Activated T-helper 2 cell treated with anti-CD3 and anti-CD28 coated beads, Interferon-gamma antibody, Interleukin-2, Interleukin-4, amounts not matched to agents 10 μg/mL and 5 μg/mL and 100 μg/mL, durations not matched to agents 14 hours and 24 hours and 36 hours (primary cell): ENCODE data around the gene SORCS2. TPM values are rescaled to one million over a fixed set of nuclear protein-coding genes. Genes with fewer than 3 reads are reported as not detected.

Source experiments
- DNase-seq: peaks from one replicate; pipeline ENCODE4 v3.0.0; 2021; ENCODE audit warnings: low spot score
- H3K27ac Mint-ChIP-seq: one replicate; pipeline ENCODE4 v1.8.0; 2021; ENCODE audit warnings: mixed read lengths
- H3K27me3 Mint-ChIP-seq: one replicate; pipeline ENCODE4 v1.8.0; 2021; ENCODE audit warnings: low read depth, mixed read lengths
- H3K36me3 Mint-ChIP-seq: one replicate; pipeline ENCODE4 v1.8.0; 2021; ENCODE audit warnings: low read depth, mixed read lengths
- H3K4me1 Mint-ChIP-seq: one replicate; pipeline ENCODE4 v1.8.0; 2021; ENCODE audit warnings: low read depth, mixed read lengths
- H3K4me3 Mint-ChIP-seq: one replicate; pipeline ENCODE4 v1.8.0; 2021; ENCODE audit warnings: low read depth, mild to moderate bottlenecking, moderate library complexity, mixed read lengths
- H3K9me3 Mint-ChIP-seq: one replicate; pipeline ENCODE4 v1.8.0; 2021; ENCODE audit warnings: mixed read lengths
- intact Hi-C: fragments of 100-400 bp; cut with micrococcal nuclease; formaldehyde crosslinking; loops from one replicate; pipeline ENCODE4 v1.15.1; 2023
- total RNA-seq: library from RNA; stranded (reverse); gene quantifications from 2 replicates; pipeline ENCODE4 v1.2.3, GENCODE V29; 2022

The SORCS2 gene
- total RNA-seq, 1 donor from 2014 or later, result 0.02 TPM

GRCh38 chr4:7638984-7639789 is 446.8 kb downstream of the SORCS2 start:
- DNase-seq, result no peak
- H3K9me3 Mint-ChIP-seq, result peaks cover 3% of the 10 kb centered on the region
- no peaks in the 10 kb centered on the region for H3K4me1 Mint-ChIP-seq
- H3K36me3 Mint-ChIP-seq, result no peaks in the 10 kb centered on the region
- H3K4me3 Mint-ChIP-seq, result no peak overlapping the region
- H3K27me3 Mint-ChIP-seq, result peaks cover 2% of the 10 kb centered on the region
- intact Hi-C loops, result no loop called here
- no peak overlapping the region for H3K27ac Mint-ChIP-seq

DNA sequence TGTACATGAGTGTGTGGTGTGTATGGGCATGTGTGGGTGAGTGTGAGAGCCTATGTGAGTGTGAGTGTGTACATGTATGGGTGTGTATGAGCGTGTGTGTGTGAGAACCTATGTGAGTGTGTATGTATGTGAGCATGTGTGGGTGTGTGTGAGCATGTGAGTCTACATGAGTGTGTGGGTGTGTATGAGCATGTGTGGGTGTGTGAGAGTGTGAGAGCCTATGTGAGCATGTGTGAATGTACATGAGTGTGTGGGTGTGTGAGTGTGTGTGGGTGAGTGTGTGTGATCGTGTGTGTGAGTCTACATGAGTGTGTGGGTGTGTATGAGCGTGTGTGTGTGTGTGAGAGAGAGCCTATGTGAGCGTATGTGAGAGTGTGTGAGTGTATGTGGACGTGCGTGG is 447.8 kb downstream of the SORCS2 start:
- Mint-ChIP-seq H3K4me3 (no peak overlapping the region), H3K4me1 (peaks cover 2% of the 10 kb centered on the region), H3K36me3 (no peaks in the 10 kb centered on the region), H3K9me3 (peaks cover 3% of the 10 kb centered on the region), H3K27me3 (peaks cover 2% of the 10 kb centered on the region), H3K27ac (no peak overlapping the region)
- intact Hi-C loops, result no loop called here
- DNase-seq, result no peak

DNA sequence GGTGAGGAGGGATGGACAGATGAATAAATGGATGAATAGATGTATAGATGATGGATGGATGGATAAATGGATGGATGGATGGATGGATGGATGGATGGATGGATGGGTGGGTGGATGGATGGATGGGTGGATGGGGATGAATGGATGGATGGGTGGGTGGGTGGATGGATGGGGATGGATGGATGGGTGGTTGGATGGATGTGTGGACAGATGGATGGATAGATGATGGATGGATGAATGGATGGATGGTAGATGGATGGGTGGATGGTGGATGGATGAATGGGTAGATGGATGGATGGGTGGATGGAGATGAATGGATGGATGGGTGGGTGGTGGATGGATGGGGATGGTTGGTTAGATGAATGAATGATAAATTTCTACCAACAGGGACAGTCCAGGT is 449.4 kb downstream of the SORCS2 start:
- H3K27ac Mint-ChIP-seq, result no peak overlapping the region
- H3K4me1 Mint-ChIP-seq, result peaks cover 3% of the 10 kb centered on the region
- peaks cover 3% of the 10 kb centered on the region for H3K9me3 Mint-ChIP-seq
- H3K27me3 Mint-ChIP-seq, result peaks cover 2% of the 10 kb centered on the region
- DNase-seq, result no peak
- intact Hi-C loops, result no loop called here
- no peaks in the 10 kb centered on the region for H3K36me3 Mint-ChIP-seq
- no peak overlapping the region for H3K4me3 Mint-ChIP-seq

GRCh38 chr4:7642741-7643458 is 450.6 kb downstream of the SORCS2 start:
- Mint-ChIP-seq H3K36me3 (no peaks in the 10 kb centered on the region), H3K27me3 (peaks cover 2% of the 10 kb centered on the region), H3K27ac (no peak overlapping the region), H3K4me1 (peaks cover 8% of the 10 kb centered on the region), H3K4me3 (no peak overlapping the region), H3K9me3 (peaks cover 3% of the 10 kb centered on the region)
- no peak for DNase-seq
- intact Hi-C loops, result no loop called here

- intact Hi-C loops, result no loop called here
- DNase-seq, result no peak
Observed at GRCh38 chr4:7645158-7645557, 452.8 kb downstream of the SORCS2 start.

GRCh38 chr4:7645956-7646355 is 453.6 kb downstream of the SORCS2 start:
- Mint-ChIP-seq H3K27ac (no peak overlapping the region), H3K27me3 (peaks cover 2% of the 10 kb centered on the region), H3K4me1 (peaks cover 28% of the 10 kb centered on the region), H3K4me3 (no peak overlapping the region), H3K36me3 (no peaks in the 10 kb centered on the region), H3K9me3 (peaks cover 3% of the 10 kb centered on the region)
- intact Hi-C loops, result no loop called here
- DNase-seq, result no peak

More at GRCh38 chr4:7645158-7645557, 452.8 kb downstream of the SORCS2 start:
- peaks cover 3% of the 10 kb centered on the region for H3K9me3 Mint-ChIP-seq
- no peaks in the 10 kb centered on the region for H3K36me3 Mint-ChIP-seq
- H3K27me3 Mint-ChIP-seq, result peaks cover 2% of the 10 kb centered on the region
- peaks cover 25% of the 10 kb centered on the region for H3K4me1 Mint-ChIP-seq
- H3K27ac Mint-ChIP-seq, result no peak overlapping the region
- H3K4me3 Mint-ChIP-seq, result no peak overlapping the region

- intact Hi-C loops, result no loop called here
- no peaks in the 10 kb centered on the region for H3K27me3 Mint-ChIP-seq
- H3K9me3 Mint-ChIP-seq, result no peaks in the 10 kb centered on the region
- H3K4me3 Mint-ChIP-seq, result no peak overlapping the region
- peaks cover 31% of the 10 kb centered on the region for H3K4me1 Mint-ChIP-seq
- no peak overlapping the region for H3K27ac Mint-ChIP-seq
- no peak for DNase-seq
- no peaks in the 10 kb centered on the region for H3K36me3 Mint-ChIP-seq
Observed at GRCh38 chr4:7646384-7647061, 454.2 kb downstream of the SORCS2 start.

DNA sequence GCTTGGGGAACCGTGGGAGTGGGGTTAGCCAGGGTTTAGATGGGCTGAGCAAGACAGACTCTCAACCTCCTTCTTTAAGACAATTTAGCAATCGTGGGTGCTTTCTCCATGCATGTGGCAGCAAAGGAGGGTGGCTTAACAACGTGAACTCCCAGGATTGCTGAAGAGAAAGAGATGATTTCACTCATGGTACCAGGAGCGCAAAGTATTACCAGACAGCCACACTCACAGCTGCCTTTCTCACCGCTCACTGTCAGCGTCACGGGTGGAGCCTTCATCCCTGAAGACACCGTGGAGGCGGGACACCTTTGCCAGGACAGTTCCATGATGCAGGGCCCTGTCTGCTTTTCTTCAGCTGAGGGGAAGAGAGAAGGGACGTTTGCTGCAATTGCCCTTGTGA is 454.8 kb downstream of the SORCS2 start:
- H3K4me1 Mint-ChIP-seq, result peaks cover 36% of the 10 kb centered on the region
- H3K4me3 Mint-ChIP-seq, result no peak overlapping the region
- no peaks in the 10 kb centered on the region for H3K27me3 Mint-ChIP-seq
- no peak overlapping the region for H3K27ac Mint-ChIP-seq
- H3K9me3 Mint-ChIP-seq, result no peaks in the 10 kb centered on the region
- no peaks in the 10 kb centered on the region for H3K36me3 Mint-ChIP-seq
- DNase-seq, result no peak
- intact Hi-C loops, result no loop called here

GRCh38 chr4:7647600-7648543 is 455.5 kb downstream of the SORCS2 start:
- Mint-ChIP-seq H3K27ac (peak overlapping the region; percentile 23), H3K4me1 (peaks cover 37% of the 10 kb centered on the region), H3K4me3 (no peak overlapping the region), H3K36me3 (no peaks in the 10 kb centered on the region), H3K9me3 (no peaks in the 10 kb centered on the region), H3K27me3 (no peaks in the 10 kb centered on the region)
- intact Hi-C loops, result no loop called here
- DNase-seq, result no peak

DNA sequence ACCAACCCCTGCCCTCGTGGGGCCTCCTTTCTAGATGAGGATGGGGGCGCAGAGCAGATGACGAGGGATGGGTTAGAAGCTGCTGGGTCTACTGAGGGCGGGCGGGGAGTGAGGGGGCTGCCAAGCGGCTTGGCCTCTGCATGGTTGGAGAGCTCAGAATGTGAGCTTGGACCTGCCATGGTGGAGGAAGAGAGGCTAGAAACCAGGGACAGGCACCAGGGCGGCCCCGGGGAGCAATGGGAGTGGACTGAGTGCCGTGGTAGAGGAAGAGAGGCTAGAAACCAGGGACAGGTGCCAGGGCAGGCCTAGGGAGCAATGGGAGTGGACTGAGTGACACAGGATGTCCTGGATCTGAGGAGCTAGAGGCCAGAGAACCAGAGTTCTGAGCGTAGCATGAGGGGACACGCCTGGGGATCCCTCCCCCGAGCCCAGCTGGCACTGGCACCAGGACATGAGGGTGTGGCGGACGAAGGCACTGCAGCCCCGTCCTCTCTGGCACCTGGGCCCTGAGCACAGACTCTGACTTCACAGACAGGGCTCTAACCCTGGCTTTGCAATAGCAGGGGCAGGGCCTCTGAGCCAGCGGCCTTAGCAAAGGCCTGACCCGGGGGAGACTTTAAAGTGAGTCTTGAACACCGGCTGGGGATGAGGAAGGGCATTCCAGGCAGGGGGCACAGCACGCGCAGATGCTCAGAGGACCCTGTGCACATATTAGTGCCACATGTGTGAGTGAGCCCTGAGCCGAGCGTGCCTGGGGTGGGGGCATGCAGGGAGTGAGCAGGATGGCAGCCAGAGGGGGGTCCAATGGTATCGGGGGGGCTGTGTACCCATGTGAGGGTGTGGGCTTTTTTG is 456.4 kb downstream of the SORCS2 start:
- no peaks in the 10 kb centered on the region for H3K9me3 Mint-ChIP-seq
- H3K4me3 Mint-ChIP-seq, result no peak overlapping the region
- intact Hi-C loops, result no loop called here

DNA sequence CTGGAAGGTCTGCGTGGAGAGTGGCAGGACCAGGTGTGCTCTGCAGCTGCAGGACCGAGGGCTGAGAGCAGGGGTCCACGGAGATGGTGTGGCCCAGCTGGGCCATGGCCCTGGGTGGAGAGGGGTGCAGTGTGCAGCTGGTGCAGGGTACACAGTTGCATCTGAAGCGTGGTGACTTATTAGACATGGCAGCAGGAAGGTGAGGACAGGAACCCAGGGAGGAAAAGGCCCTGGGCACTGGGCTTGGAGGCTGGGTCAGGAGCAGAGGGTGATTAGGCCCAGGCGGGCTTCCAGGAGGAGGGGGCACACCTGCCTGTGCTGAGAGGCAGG is 457.0 kb downstream of the SORCS2 start:
- Mint-ChIP-seq H3K27me3 (no peaks in the 10 kb centered on the region), H3K36me3 (no peaks in the 10 kb centered on the region), H3K9me3 (no peaks in the 10 kb centered on the region), H3K4me3 (no peak overlapping the region), H3K27ac (peak overlapping the region; percentile 88), H3K4me1 (peaks cover 37% of the 10 kb centered on the region)
- intact Hi-C loops, result no loop called here
- no peak for DNase-seq

More for the DNA sequence above, 456.4 kb downstream of the SORCS2 start:
- H3K36me3 Mint-ChIP-seq, result no peaks in the 10 kb centered on the region
- peak overlapping the region; percentile 23 for H3K27ac Mint-ChIP-seq
- DNase-seq, result no peak
- H3K27me3 Mint-ChIP-seq, result no peaks in the 10 kb centered on the region
- H3K4me1 Mint-ChIP-seq, result peaks cover 37% of the 10 kb centered on the region
